Measurements from ENCODE around the gene GALNT15. TPM values are rescaled to one million over a fixed set of nuclear protein-coding genes. Genes with fewer than 3 reads are reported as not detected.

Gene GALNT15
- total RNA-seq, 1 experiment from 2014 or later: 3.1 TPM

- no peak for DNase-seq (ENCODE audit: low read depth)
Observed at GRCh38 chr3:16252243-16252978, 77.9 kb downstream of the GALNT15 start.

GRCh38 chr3:16252988-16253387 lies 78.5 kb downstream of the GALNT15 start:
- DNase-seq (ENCODE audit: low read depth): no peak

- no peak for DNase-seq (ENCODE audit: low read depth)
Observed at GRCh38 chr3:16253601-16254000, 79.1 kb downstream of the GALNT15 start.

- peak; percentile 44 for DNase-seq (ENCODE audit: low read depth)
Observed at GRCh38 chr3:16254916-16255315, 80.4 kb downstream of the GALNT15 start.

- no peak for DNase-seq (ENCODE audit: low read depth)
Observed at GRCh38 chr3:16255326-16255725, 80.8 kb downstream of the GALNT15 start.

GRCh38 chr3:16255726-16256125 lies 81.2 kb downstream of the GALNT15 start:
- no peak for DNase-seq (ENCODE audit: low read depth)

GRCh38 chr3:16257309-16257708 lies 82.8 kb downstream of the GALNT15 start:
- DNase-seq (ENCODE audit: low read depth): no peak

- no peak for DNase-seq (ENCODE audit: low read depth)
Observed at GRCh38 chr3:16258177-16258576, 83.7 kb downstream of the GALNT15 start.

- no peak for DNase-seq (ENCODE audit: low read depth)
Observed at GRCh38 chr3:16258866-16259265, 84.4 kb downstream of the GALNT15 start.

- DNase-seq (ENCODE audit: low read depth): no peak
Observed at GRCh38 chr3:16260046-16260445, 85.6 kb downstream of the GALNT15 start.

- DNase-seq (ENCODE audit: low read depth): no peak
Observed at GRCh38 chr3:16262174-16262573, 87.7 kb downstream of the GALNT15 start.

- DNase-seq (ENCODE audit: low read depth): no peak
Observed at GRCh38 chr3:16264174-16264707, 89.8 kb downstream of the GALNT15 start.

GRCh38 chr3:16264708-16265454 lies 90.4 kb downstream of the GALNT15 start, which contains the start of the genes DPH3 and OXNAD1:
TSS of gene DPH3 (minus strand) at chr3:16264943. CDS start at chr3:16264876, 67 bp downstream.
TSS of gene OXNAD1 (plus strand) at chr3:16265212. CDS start at chr3:16270953, 5,741 bp downstream.
- peak; percentile 99 for DNase-seq (ENCODE audit: low read depth)

GRCh38 chr3:16265455-16265786 lies 90.9 kb downstream of the GALNT15 start:
- no peak for DNase-seq (ENCODE audit: low read depth)

GRCh38 chr3:16266714-16267113 lies 92.2 kb downstream of the GALNT15 start:
- DNase-seq (ENCODE audit: low read depth): no peak

- no peak for DNase-seq (ENCODE audit: low read depth)
Observed at GRCh38 chr3:16270855-16271254, 96.4 kb downstream of the GALNT15 start.

GRCh38 chr3:16272588-16272987 lies 98.1 kb downstream of the GALNT15 start:
- no peak for DNase-seq (ENCODE audit: low read depth)

- DNase-seq (ENCODE audit: low read depth): no peak
Observed at GRCh38 chr3:16273867-16274266, 99.4 kb downstream of the GALNT15 start.

GRCh38 chr3:16277471-16277870 lies 103.0 kb downstream of the GALNT15 start:
- DNase-seq (ENCODE audit: low read depth): no peak

- DNase-seq (ENCODE audit: low read depth): peak; percentile 15
Observed at GRCh38 chr3:16279010-16279801, 104.7 kb downstream of the GALNT15 start.

GRCh38 chr3:16280671-16281070 lies 106.2 kb downstream of the GALNT15 start:
- DNase-seq (ENCODE audit: low read depth): no peak
